Keratinocyte (primary cell): ENCODE results near the gene SH3PXD2A. TPM values are rescaled to one million over a fixed set of nuclear protein-coding genes. Genes with fewer than 3 reads are reported as not detected.

Experiments used
- DNase-seq: peaks from one replicate; pipeline ENCODE4 v3.0.0-alpha.2; 2011; ENCODE audit warnings: low read depth, missing footprints, low spot score
- FAIRE-seq: peaks from 2 replicates; lab custom pipeline; 2011; peaks lifted over from hg19 to GRCh38; lab: Jason Lieb, UNC
- H2AFZ ChIP-seq: 2 replicates; pipeline ENCODE4 v1.6.0; 2012; ENCODE audit warnings: low read length, control low read depth, inconsistent platforms; ENCODE audit not compliant: control insufficient read depth
- H3K27ac ChIP-seq: 2 replicates; pipeline ENCODE4 v1.5.1; 2011; ENCODE audit warnings: low read length; ENCODE audit not compliant: control insufficient read depth, insufficient read depth
- H3K27me3 ChIP-seq: 3 replicates; pipeline ENCODE4 v1.6.0; 2011; ENCODE audit warnings: low read length; ENCODE audit not compliant: control insufficient read depth, insufficient read depth; ENCODE audit errors: extremely low read depth
- H3K36me3 ChIP-seq, 2 experiments: 2 replicates in 1 of 2; 3 replicates in 1 of 2; pipeline ENCODE4 v1.5.1; 2011; ENCODE audit warnings: low read length in 2 of 2, mild to moderate bottlenecking in 1 of 2; ENCODE audit not compliant: control insufficient read depth in 2 of 2, insufficient read depth in 2 of 2; ENCODE audit errors: extremely low read depth in 1 of 2
- H3K4me1 ChIP-seq: 3 replicates; pipeline ENCODE4 v1.5.1; 2011; ENCODE audit warnings: low read length; ENCODE audit not compliant: control insufficient read depth, insufficient read depth; ENCODE audit errors: extremely low read depth
- H3K4me2 ChIP-seq: 3 replicates; pipeline ENCODE4 v1.6.0; 2011; ENCODE audit warnings: low read depth, low read length; ENCODE audit not compliant: control insufficient read depth, insufficient read depth; ENCODE audit errors: extremely low read depth
- H3K4me3 ChIP-seq, 3 experiments: fragments of 200-600 bp in 1 of 3; sonication (generic) in 1 of 3; 2 replicates in 2 of 3; 3 replicates in 1 of 3; pipeline ENCODE4 v1.5.1; 2011 to 2016; ENCODE audit warnings: low read length in 3 of 3, mild to moderate bottlenecking in 3 of 3, control low read depth in 2 of 3, inconsistent platforms in 1 of 3, low read depth in 1 of 3, mixed read lengths in 1 of 3, mixed run types in 1 of 3, moderate library complexity in 1 of 3; ENCODE audit not compliant: control insufficient read depth in 2 of 3, insufficient read depth in 2 of 3; ENCODE audit errors: extremely low read depth in 1 of 3
- H3K79me2 ChIP-seq: 2 replicates; pipeline ENCODE4 v1.6.0; 2012; ENCODE audit warnings: low read length; ENCODE audit not compliant: control insufficient read depth, insufficient read depth
- H3K9ac ChIP-seq: 3 replicates; pipeline ENCODE4 v1.6.0; 2011; ENCODE audit warnings: low read length; ENCODE audit not compliant: control insufficient read depth, insufficient read depth; ENCODE audit errors: extremely low read depth
- H3K9me1 ChIP-seq: 3 replicates; pipeline ENCODE4 v1.6.0; 2011; ENCODE audit warnings: low read length; ENCODE audit not compliant: control insufficient read depth, insufficient read depth; ENCODE audit errors: extremely low read depth
- H3K9me3 ChIP-seq: 2 replicates; pipeline ENCODE4 v1.5.1; 2012; ENCODE audit warnings: low read depth, low read length; ENCODE audit not compliant: control insufficient read depth
- H4K20me1 ChIP-seq: 3 replicates; pipeline ENCODE4 v1.6.0; 2011; ENCODE audit warnings: low read length; ENCODE audit not compliant: control insufficient read depth, insufficient read depth; ENCODE audit errors: extremely low read depth
- CTCF ChIP-seq, 3 experiments: IDR thresholded peaks in 1 of 3; conservative IDR thresholded peaks in 1 of 3; optimal IDR thresholded peaks in 1 of 3; 2 replicates in 2 of 3; 3 replicates in 1 of 3; pipeline versions ENCODE3 to v1.5.1; 2011; ENCODE audit warnings: low read length in 3 of 3, mild to moderate bottlenecking in 3 of 3, moderate library complexity in 2 of 3, control low read depth in 1 of 3, inconsistent platforms in 1 of 3; ENCODE audit not compliant: insufficient read depth in 2 of 3; ENCODE audit errors: extremely low read depth in 1 of 3
- EZH2 ChIP-seq: IDR thresholded peaks from one replicate; pipeline ENCODE4 v1.6.1; 2012; ENCODE audit warnings: inconsistent platforms, mild to moderate bottlenecking, low read length, moderate library complexity
- dilution Hi-C: fragments of 300-500 bp; cut with MboI; formaldehyde crosslinking; loops from one replicate; pipeline ENCODE4 v1.7.0; 2020; ENCODE audit warnings: low sequenced_read_pairs; ENCODE audit not compliant: extremely low pct_ligation_motif_present
- polyA plus RNA-seq, 5 experiments: library from polyadenylated mRNA; depleted of rRNA in 3 of 5; stranded (reverse) in 3 of 5; stranded (forward) in 1 of 5; unstranded in 1 of 5; fragments of >200 nt; gene quantifications; 1 replicate in 1 of 5; 2 replicates in 3 of 5; 3 replicates in 1 of 5; pipeline versions ENCODE4 v1.2.1 to v1.2.3, GENCODE V29; 2011 to 2012; ENCODE audit warnings: missing spikeins in 2 of 5, low read depth in 1 of 5, low replicate concordance in 1 of 5

Gene SH3PXD2A
- polyA plus RNA-seq, 1 donor (not counting 4 experiments of a cell fraction or from before 2014, with no cell fraction given): 33.9 TPM

- H4K20me1 ChIP-seq: peaks cover 21% of the 10 kb centered on the region
- H3K4me2 ChIP-seq: no peak overlapping the region
- no peaks in the 10 kb centered on the region for H3K27me3 ChIP-seq
- FAIRE-seq: no peak
- no peaks in the 10 kb centered on the region for H3K4me1 ChIP-seq
- no peaks in the 10 kb centered on the region for H3K9me3 ChIP-seq
- no peak for DNase-seq
- peaks cover 65% of the 10 kb centered on the region for H3K79me2 ChIP-seq
- TF ChIP-seq EZH2 (no peak), CTCF (optimal IDR thresholded peaks at IDR 0.05 in 1 of 3, IDR thresholded peaks at IDR 0.05 in 1 of 3, conservative IDR thresholded peaks at IDR 0.05 in 1 of 3; ENCODE audit: extremely low read depth in 1 of 3, insufficient read depth in 2 of 3, low read length in 3 of 3) (no peak)
- no peak overlapping the region for H3K27ac ChIP-seq
- H3K4me3 ChIP-seq: no peak overlapping the region
- H3K9ac ChIP-seq: no peak overlapping the region
- no peak overlapping the region for H2AFZ ChIP-seq
- peaks cover 35 to 45% of the 10 kb centered on the region in 2 experiments for H3K36me3 ChIP-seq
- H3K9me1 ChIP-seq: no peaks in the 10 kb centered on the region
- dilution Hi-C loops: no loop called here
These were observed 216.4 kb downstream of the SH3PXD2A start for GRCh38 chr10:103638948-103639347.

GRCh38 chr10:103637927-103638557, 217.3 kb downstream of the SH3PXD2A start:
- Histone ChIP-seq H3K4me2 (no peak overlapping the region), H3K27ac (no peak overlapping the region)

More at GRCh38 chr10:103637927-103638557, 217.3 kb downstream of the SH3PXD2A start:
- dilution Hi-C loops: no loop called here
- H3K9ac ChIP-seq: no peak overlapping the region
- H3K27me3 ChIP-seq: no peaks in the 10 kb centered on the region
- H3K36me3 ChIP-seq: peaks cover 37 to 40% of the 10 kb centered on the region in 2 experiments
- no peak overlapping the region for H3K4me3 ChIP-seq
- no peaks in the 10 kb centered on the region for H3K9me3 ChIP-seq
- H2AFZ ChIP-seq: no peak overlapping the region
- peaks cover 17% of the 10 kb centered on the region for H4K20me1 ChIP-seq
- no peaks in the 10 kb centered on the region for H3K9me1 ChIP-seq
- no peak for FAIRE-seq
- no peak for TF ChIP-seq CTCF (optimal IDR thresholded peaks at IDR 0.05 in 1 of 3, IDR thresholded peaks at IDR 0.05 in 1 of 3, conservative IDR thresholded peaks at IDR 0.05 in 1 of 3; ENCODE audit: extremely low read depth in 1 of 3, insufficient read depth in 2 of 3, low read length in 3 of 3)
- TF ChIP-seq EZH2: no peak
- no peak for DNase-seq
- H3K79me2 ChIP-seq: peaks cover 60% of the 10 kb centered on the region
- H3K4me1 ChIP-seq: no peaks in the 10 kb centered on the region
